Upper lobe of right lung (tissue), 1 donor: ENCODE results near the gene CHST11. TPM values are rescaled to one million over a fixed set of nuclear protein-coding genes. Genes with fewer than 3 reads are reported as not detected.
"Not testable (repeated sequence)": the region's sequence is repeated elsewhere in the genome, so short reads cannot be mapped to it uniquely, and the experiment has no call there.

Experiments used
- ATAC-seq: fragments of 200-7000 bp; cut with Tn5 transposase; one replicate; pipeline ENCODE4 v1.9.1; 2020; ENCODE audit warnings: mild to moderate bottlenecking, moderate library complexity
- DNase-seq: peaks from one replicate; pipeline ENCODE4 v3.0.0-alpha.2; 2020
- H3K27ac ChIP-seq: fragments of 200-600 bp; one replicate; pipeline ENCODE4 v1.8.0; 2022
- H3K27me3 ChIP-seq: fragments of 200-600 bp; one replicate; pipeline ENCODE4 v1.8.0; 2022; ENCODE audit warnings: mild to moderate bottlenecking
- H3K36me3 ChIP-seq: fragments of 200-600 bp; one replicate; pipeline ENCODE4 v1.8.0; 2022
- H3K4me1 ChIP-seq: fragments of 200-600 bp; one replicate; pipeline ENCODE4 v1.8.0; 2022
- H3K4me3 ChIP-seq: fragments of 200-600 bp; one replicate; pipeline ENCODE4 v1.8.0; 2022; ENCODE audit warnings: mild to moderate bottlenecking
- H3K9me3 ChIP-seq: fragments of 200-600 bp; one replicate; pipeline ENCODE4 v1.8.0; 2022
- intact Hi-C: fragments of 100-400 bp; cut with DNase I; formaldehyde crosslinking; loops from one replicate; pipeline ENCODE4 v1.11.0; 2022
- total RNA-seq: library from RNA; stranded (reverse); fragmentation: NEBNext Ultra II Directional; extraction: Animal tissue kit (Norgen Biotek cat#: 25700); gene quantifications from one replicate; pipeline ENCODE4 v1.2.1, GENCODE V29; 2021
- TF ChIP-seq, protein P1 (sequence below): fragments of 200-600 bp; IDR thresholded peaks from one replicate; pipeline ENCODE4 v1.8.0; 2022; ENCODE audit warnings: antibody characterized with exemption
- donor health status: DM: no; HTN: yes; CAD: no; lungs with severe emphysema.

CHST11 gene
- total RNA-seq, 1 donor from 2014 or later: 56.6 TPM

DNA sequence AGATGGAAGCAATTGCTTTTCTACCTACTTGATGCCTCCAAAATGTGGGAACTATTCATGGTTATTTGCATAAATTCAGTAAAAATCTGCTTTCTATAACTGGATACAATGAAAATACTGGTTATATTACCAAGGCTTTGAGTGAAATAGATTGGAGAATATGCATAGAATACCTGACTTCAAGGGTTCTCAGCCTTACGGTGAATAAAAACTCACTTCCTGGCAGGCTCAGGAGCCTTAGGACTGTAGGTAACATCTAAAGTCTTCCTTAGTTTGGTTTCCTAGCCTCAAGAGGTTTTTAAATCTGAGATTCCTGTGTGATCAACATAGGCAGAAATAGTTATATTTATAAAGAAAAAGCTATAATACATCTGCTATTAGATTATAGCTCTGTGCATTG lies 342.7 kb downstream of the CHST11 start:
- intact Hi-C loops: no loop called here
- ATAC-seq: no peak

GRCh38 chr12:104801005-104801404 lies 344.3 kb downstream of the CHST11 start:
- TF ChIP-seq, protein P1, sequence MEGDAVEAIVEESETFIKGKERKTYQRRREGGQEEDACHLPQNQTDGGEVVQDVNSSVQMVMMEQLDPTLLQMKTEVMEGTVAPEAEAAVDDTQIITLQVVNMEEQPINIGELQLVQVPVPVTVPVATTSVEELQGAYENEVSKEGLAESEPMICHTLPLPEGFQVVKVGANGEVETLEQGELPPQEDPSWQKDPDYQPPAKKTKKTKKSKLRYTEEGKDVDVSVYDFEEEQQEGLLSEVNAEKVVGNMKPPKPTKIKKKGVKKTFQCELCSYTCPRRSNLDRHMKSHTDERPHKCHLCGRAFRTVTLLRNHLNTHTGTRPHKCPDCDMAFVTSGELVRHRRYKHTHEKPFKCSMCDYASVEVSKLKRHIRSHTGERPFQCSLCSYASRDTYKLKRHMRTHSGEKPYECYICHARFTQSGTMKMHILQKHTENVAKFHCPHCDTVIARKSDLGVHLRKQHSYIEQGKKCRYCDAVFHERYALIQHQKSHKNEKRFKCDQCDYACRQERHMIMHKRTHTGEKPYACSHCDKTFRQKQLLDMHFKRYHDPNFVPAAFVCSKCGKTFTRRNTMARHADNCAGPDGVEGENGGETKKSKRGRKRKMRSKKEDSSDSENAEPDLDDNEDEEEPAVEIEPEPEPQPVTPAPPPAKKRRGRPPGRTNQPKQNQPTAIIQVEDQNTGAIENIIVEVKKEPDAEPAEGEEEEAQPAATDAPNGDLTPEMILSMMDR: no peak
- no peak overlapping the region for H3K27ac ChIP-seq
- no peaks in the 10 kb centered on the region for H3K9me3 ChIP-seq
- H3K27me3 ChIP-seq: no peaks in the 10 kb centered on the region
- intact Hi-C loops: no loop called here
- no peak overlapping the region for H3K4me3 ChIP-seq
- DNase-seq: no peak
- ATAC-seq: no peak
- no peaks in the 10 kb centered on the region for H3K4me1 ChIP-seq
- no peaks in the 10 kb centered on the region for H3K36me3 ChIP-seq

More for the DNA sequence above, 342.7 kb downstream of the CHST11 start:
- H3K27ac ChIP-seq: no peak overlapping the region
- no peaks in the 10 kb centered on the region for H3K4me1 ChIP-seq
- H3K4me3 ChIP-seq: no peak overlapping the region
- TF ChIP-seq, protein P1: no peak
- no peaks in the 10 kb centered on the region for H3K9me3 ChIP-seq
- no peak for DNase-seq
- no peaks in the 10 kb centered on the region for H3K27me3 ChIP-seq
- H3K36me3 ChIP-seq: no peaks in the 10 kb centered on the region

DNA sequence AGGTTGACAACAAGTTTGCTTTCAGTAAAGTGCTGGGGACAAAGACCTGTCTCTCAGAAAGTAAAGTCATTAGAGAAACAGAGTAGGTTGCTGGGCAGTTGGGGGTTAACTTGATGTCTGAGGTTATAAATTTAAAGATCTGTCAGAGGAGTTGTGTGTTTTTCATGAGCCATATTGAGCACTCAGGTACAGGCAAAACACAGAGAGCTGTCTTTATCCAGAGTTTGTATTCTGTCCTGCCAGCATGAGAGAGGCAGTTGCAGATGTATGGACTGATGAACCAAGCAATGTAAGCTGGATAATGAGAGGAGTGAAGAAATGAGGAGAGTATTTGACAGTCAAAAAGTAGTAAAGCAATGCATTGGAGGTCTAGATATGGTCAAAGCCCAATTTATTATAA lies 344.7 kb downstream of the CHST11 start:
- no peak for ATAC-seq
- Histone ChIP-seq H3K27me3 (no peaks in the 10 kb centered on the region), H3K27ac (no peak overlapping the region), H3K36me3 (no peaks in the 10 kb centered on the region), H3K4me1 (no peaks in the 10 kb centered on the region), H3K4me3 (no peak overlapping the region), H3K9me3 (no peaks in the 10 kb centered on the region)
- intact Hi-C loops: no loop called here
- DNase-seq: no peak
- TF ChIP-seq, protein P1: no peak

DNA sequence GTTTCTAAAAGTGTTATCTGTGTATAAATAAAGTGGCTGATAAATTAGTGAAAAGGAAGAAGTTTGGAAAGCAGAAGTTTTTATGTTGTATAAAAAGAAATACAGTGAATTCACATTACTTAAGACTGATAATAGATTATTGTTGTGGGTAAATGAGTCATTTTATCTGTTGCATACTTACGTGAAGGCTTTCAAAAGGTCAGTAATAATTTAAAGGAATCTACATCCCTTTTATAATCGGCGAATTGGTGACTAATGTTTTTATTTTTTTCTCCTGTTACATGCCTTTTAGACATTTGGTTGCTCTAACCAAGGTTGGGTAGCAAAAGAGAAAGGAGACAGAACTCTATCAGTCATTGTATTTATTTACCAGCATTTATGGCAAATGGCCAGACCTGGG lies 345.5 kb downstream of the CHST11 start:
- Histone ChIP-seq H3K36me3 (no peaks in the 10 kb centered on the region), H3K27me3 (no peaks in the 10 kb centered on the region), H3K27ac (no peak overlapping the region), H3K9me3 (no peaks in the 10 kb centered on the region), H3K4me1 (no peaks in the 10 kb centered on the region), H3K4me3 (no peak overlapping the region)
- no peak for DNase-seq
- intact Hi-C loops: no loop called here
- ATAC-seq: no peak
- TF ChIP-seq, protein P1: no peak

DNA sequence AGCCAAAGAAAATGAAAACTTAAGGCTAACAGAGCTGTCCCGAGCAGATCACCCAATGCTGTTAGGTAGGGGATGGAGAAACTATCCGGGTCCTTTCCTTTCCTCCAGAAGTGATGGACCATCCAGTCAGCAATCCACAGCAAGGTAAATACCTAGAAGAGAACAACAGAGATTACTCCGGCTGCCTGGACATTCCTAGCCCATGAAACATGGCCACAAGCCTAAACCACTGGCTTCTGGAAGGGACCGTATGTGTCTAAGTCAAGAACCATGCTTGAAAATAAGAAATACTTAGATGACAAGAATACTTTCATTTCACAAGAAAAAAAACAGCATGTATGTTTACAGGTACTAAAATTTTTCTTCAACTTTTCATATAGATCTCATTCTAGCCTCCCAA lies 348.4 kb downstream of the CHST11 start:
- no peaks in the 10 kb centered on the region for H3K36me3 ChIP-seq
- H3K4me1 ChIP-seq: no peaks in the 10 kb centered on the region
- TF ChIP-seq, protein P1: no peak
- H3K9me3 ChIP-seq: no peaks in the 10 kb centered on the region
- ATAC-seq (no peak), DNase-seq (no peak)
- H3K4me3 ChIP-seq: no peak overlapping the region
- no peaks in the 10 kb centered on the region for H3K27me3 ChIP-seq
- H3K27ac ChIP-seq: no peak overlapping the region
- intact Hi-C loops: no loop called here

GRCh38 chr12:104806194-104806593 lies 349.4 kb downstream of the CHST11 start:
- H3K4me3 ChIP-seq, DNase-seq, H3K27me3 ChIP-seq, H3K4me1 ChIP-seq, ATAC-seq, intact Hi-C loops, H3K9me3 ChIP-seq, H3K27ac ChIP-seq, H3K36me3 ChIP-seq: not testable (repeated sequence)
